Measurements from ENCODE around the gene PSENEN.

PSENEN gene

GRCh38 chr19:35774274-35775045, 29.0 kb downstream of the PSENEN start:
- FAIRE-seq, result no peak

DNA sequence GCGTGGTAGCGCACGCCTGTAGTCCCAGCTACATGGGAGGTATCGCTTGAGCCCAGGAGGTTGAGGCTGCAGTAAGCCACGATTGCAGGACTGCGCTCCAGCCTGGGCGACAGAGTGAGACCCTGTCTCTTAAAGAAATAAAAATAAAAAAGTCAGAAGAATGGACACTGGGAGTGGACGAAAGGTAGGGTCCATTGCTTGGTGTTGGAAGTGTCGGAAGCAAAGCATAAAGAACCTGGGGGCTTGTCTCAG, 29.5 kb downstream of the PSENEN start:
- FAIRE-seq, result no peak

DNA sequence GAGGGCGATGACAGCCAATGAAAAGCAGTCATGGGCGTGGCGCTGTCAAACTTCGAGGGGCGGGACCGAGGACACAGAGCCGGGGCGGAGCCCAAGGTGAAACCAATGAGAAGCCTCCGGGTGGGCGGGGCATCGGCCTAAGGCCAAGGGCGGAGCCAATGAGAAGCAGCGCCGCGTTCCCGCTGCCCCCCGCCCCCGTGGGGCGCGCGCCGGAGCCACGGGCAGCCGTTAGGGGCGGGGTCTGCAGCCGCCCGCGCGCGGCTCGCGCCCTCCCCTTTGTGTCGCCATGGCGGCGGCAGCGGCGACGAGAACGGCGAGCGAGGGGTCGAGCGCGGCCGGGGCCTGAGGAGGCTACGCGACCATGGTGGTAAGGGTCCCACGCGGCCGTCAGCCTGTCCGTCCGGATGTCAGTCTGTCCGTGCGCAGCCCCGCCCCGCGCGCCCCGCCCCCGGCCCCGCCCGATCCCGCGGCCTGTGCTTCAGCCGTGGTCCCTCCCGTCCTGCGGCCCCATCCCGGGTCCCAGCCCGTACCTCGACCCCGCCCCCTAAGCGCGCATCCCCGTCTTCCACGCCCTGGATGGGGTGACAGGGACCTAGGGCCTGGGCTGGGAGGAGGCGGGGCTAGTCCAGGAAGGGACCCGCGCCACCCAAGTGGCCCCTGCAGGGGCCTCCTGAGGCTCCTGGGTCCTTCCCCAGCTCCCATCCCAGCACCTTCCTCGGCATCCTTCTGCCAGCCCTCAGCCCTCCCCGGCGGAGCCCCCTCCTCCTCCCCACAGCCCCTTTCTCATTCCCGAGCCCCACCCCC, 30.0 kb downstream of the PSENEN start, which contains the start of gene ARHGAP33:
Gene ARHGAP33, plus strand, starts transcription at position 267 of the 804 bp plus-strand sequence. Its CDS starts 95 bp downstream, at position 362.
- peak; percentile 13 for FAIRE-seq

GRCh38 chr19:35776102-35776788, 30.8 kb downstream of the PSENEN start:
- no peak for FAIRE-seq

DNA sequence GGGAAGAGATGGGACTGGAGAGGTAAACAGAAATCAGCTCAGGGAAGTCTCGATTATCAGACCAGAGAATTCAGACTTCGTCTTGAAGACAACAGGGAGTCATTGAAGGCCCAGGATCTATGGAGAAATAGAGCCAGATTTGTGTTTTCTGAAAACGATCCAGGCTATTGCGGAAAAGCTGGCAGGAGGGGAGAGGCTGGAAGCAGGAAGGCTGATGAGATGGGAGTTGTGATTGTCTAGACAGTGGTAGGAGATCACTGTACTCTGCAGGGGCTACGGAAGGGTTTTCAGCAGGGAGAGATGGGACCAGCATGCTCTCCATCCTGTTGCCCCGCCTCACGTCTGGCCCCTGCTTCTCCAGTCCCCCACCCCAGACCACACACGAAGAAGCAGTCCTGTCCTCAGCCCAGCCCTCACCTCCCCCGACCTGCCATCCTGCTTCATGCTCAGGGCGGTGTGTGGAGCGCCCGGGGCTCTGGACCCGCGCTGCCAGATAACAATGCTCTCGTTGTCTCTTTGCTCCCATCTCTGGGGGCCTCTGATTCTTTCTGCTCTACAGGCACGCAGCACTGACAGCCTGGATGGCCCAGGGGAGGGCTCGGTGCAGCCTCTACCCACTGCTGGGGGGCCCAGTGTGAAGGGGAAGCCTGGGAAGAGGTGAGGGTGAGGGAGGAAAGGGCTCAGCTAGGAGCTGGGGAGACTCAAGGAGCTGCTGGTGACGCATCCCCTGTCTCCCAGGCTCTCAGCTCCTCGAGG, 31.8 kb downstream of the PSENEN start:
- FAIRE-seq, result no peak

- no peak for FAIRE-seq
Observed at GRCh38 chr19:35777961-35778360, 32.5 kb downstream of the PSENEN start.

DNA sequence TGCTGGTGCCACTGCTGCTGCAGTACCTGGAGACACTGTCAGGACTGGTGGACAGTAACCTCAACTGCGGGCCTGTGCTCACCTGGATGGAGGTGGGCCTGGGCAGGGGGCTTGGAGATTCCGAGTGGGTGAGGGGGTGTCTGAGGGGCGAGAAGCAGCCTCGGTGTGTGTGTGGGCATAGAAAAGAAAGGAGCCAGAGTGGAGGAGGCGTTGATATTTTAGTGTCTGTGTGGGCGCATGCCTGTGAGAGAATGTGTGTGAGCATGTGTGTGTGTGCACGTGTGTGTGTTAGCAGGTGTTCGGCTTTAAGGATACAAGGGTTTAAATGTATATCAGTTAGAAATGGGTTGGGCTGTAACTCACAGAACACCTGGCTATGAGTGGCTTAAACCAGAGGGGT, 33.6 kb downstream of the PSENEN start:
- FAIRE-seq, result no peak

- FAIRE-seq, result no peak
Observed at GRCh38 chr19:35780058-35780457, 34.6 kb downstream of the PSENEN start.

GRCh38 chr19:35780717-35781116, 35.3 kb downstream of the PSENEN start:
- no peak for FAIRE-seq

DNA sequence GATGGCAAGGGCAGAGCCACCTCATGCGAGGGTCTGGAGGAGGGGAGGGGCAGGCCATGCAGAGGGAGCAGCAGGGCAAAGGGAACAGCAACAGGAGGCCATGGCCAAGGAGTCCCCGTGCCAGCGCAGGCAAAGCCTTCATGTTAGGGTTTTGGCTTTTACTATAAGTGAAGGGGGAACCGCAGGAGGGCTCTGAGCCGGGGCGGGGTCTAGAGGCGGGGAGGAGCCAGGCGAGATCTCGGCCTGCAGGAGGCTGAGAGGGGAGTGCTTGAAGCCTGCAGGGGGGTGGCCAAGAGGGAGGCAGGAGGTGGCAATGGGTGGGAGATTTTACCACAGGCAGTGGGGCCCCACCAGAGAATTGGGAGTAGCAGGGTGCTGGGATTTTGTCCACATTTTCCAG, 36.2 kb downstream of the PSENEN start:
- FAIRE-seq, result no peak

GRCh38 chr19:35782589-35782988, 37.1 kb downstream of the PSENEN start:
- no peak for FAIRE-seq

DNA sequence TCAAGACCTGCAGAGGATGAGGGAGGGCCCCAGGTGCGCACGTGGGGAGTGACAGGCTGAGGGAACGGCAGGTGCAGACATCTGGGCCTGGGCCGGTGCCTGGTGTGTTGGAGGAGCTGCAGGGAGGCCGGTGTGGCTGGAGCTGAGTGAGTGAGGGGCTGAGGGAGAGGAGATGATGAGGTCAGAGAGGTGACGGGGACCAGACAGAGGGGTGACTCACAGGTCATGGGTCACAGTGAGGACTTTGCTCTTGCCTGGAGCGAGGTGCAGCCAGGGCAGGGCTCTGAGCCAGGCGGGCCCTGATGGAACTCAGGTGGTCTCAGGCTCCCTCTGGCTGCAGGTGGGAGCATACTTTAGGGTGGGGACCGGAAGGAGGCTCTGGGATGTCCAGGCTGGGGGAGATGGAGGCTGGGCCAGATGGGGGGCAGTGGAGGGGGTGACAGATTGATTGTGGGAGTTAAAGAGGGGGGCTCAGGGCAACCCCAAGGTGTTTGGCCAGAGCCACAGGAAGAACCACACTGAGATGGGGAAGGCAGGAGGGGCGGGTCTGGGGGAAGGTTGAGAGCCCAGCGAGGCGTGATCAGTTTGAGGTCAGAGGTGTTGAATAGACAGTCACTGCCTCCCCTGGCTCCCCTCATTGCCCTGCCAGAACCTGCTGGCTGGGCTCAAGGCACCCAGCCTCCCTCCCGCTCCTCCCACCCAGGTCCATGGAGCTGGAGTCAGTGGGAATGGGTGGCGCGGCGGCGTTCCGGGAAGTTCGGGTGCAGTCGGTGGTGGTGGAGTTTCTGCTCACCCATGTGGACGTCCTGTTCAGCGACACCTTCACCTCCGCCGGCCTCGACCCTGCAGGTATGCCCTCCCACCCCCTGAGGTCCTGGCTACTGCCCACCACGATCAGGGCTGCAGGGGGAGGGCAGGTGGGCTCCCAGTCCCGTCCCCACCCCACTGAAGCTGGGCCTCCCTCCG, 38.3 kb downstream of the PSENEN start:
- no peak for FAIRE-seq

GRCh38 chr19:35784503-35785338, 39.3 kb downstream of the PSENEN start:
- no peak for FAIRE-seq

- no peak for FAIRE-seq
Observed at GRCh38 chr19:35785339-35785627, 39.8 kb downstream of the PSENEN start.

DNA sequence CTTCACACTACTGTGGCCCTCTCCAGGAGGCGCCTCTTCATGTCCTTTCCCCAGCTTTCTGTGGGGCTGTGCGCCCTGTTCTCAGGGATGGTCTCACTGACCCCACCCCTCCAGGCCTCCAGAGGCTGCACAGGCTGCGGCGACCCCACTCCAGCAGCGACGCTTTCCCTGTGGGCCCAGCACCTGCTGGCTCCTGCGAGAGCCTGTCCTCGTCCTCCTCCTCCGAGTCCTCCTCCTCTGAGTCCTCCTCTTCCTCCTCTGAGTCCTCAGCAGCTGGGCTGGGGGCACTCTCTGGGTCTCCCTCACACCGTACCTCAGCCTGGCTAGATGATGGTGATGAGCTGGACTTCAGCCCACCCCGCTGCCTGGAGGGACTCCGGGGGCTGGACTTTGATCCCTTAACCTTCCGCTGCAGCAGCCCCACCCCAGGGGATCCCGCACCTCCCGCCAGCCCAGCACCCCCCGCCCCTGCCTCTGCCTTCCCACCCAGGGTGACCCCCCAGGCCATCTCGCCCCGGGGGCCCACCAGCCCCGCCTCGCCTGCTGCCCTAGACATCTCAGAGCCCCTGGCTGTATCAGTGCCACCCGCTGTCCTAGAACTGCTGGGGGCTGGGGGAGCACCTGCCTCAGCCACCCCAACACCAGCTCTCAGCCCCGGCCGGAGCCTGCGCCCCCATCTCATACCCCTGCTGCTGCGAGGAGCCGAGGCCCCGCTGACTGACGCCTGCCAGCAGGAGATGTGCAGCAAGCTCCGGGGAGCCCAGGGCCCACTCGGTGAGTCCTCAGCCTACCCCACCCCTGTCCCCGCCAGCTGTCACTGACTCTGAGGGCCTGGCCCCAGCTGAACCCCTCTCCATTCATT, 41.1 kb downstream of the PSENEN start:
- FAIRE-seq, result no peak

DNA sequence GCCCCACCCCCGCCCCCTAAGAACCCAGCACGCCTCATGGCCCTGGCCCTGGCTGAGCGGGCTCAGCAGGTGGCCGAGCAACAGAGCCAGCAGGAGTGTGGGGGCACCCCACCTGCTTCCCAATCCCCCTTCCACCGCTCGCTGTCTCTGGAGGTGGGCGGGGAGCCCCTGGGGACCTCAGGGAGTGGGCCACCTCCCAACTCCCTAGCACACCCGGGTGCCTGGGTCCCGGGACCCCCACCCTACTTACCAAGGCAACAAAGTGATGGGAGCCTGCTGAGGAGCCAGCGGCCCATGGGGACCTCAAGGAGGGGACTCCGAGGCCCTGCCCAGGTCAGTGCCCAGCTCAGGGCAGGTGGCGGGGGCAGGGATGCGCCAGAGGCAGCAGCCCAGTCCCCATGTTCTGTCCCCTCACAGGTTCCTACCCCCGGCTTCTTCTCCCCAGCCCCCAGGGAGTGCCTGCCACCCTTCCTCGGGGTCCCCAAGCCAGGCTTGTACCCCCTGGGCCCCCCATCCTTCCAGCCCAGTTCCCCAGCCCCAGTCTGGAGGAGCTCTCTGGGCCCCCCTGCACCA, 41.9 kb downstream of the PSENEN start:
- no peak for FAIRE-seq

- FAIRE-seq, result no peak
Observed at GRCh38 chr19:35788205-35788960, 42.9 kb downstream of the PSENEN start.

GRCh38 chr19:35789195-35789977, 43.9 kb downstream of the PSENEN start:
- FAIRE-seq, result no peak

All from islet of Langerhans (tissue), 1 donor.